Transverse colon (tissue), 3 donors: ENCODE measurements around the gene MDN1.

Source experiments
- CTCF ChIP-seq, 5 experiments: fragments of 200-600 bp in 3 of 5; fragments of 450-650 bp in 2 of 5; sonication (generic) in 3 of 5; IDR thresholded peaks; 1 replicate in 2 of 5; 2 replicates in 3 of 5; pipeline ENCODE4 v1.5.1; 2016 to 2017; ENCODE audit warnings: antibody characterized with exemption in 5 of 5, inconsistent platforms in 3 of 5, mild to moderate bottlenecking in 2 of 5, moderate library complexity in 1 of 5
- POLR2A ChIP-seq: fragments of 450-650 bp; IDR thresholded peaks from one replicate; pipeline ENCODE4 v1.6.1; 2016; ENCODE audit warnings: antibody characterized with exemption, mild to moderate bottlenecking, moderate library complexity

GRCh38 chr6:89661559-89661958 is 158.0 kb downstream of the MDN1 start:
- TF ChIP-seq CTCF (IDR thresholded peaks at IDR 0.05) (no peak), POLR2A (no peak)
